NCI-H1105 (cell line): ENCODE data around the gene ZNF467.

Experiments
- DNase-seq: peaks from one replicate; lab custom pipeline; 2025; lab: John Stamatoyannopoulos, UW

Gene ZNF467

DNA sequence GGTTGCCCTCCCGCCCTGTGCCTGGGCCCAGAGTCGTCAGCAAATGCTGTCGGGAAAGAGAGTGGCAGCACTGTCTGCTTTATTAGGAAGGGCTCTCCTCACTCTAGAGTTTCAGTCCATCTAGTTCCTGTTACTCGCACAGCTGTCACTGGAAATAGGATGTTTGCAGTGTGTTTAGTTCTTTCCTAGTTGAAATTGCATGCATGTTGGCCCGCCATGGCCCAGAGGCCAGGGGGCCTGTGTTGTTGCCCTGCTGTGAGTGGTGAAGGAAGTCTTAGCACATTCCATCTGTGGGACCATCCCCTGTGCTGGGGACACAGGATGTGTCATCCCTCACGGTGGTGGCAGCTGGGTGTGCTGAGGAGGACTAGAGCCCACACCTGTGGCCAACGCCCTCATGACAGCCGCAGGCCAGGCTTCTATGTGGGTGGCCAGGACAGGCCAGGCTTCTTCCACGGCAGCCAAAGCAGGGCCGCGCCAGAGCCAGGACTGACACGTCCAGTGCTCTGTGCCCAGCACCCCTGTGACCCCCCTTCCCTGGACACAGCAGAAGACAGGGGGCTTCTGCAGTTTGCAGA is 45.4 kb downstream of the ZNF467 start:
- no peak for DNase-seq

DNA sequence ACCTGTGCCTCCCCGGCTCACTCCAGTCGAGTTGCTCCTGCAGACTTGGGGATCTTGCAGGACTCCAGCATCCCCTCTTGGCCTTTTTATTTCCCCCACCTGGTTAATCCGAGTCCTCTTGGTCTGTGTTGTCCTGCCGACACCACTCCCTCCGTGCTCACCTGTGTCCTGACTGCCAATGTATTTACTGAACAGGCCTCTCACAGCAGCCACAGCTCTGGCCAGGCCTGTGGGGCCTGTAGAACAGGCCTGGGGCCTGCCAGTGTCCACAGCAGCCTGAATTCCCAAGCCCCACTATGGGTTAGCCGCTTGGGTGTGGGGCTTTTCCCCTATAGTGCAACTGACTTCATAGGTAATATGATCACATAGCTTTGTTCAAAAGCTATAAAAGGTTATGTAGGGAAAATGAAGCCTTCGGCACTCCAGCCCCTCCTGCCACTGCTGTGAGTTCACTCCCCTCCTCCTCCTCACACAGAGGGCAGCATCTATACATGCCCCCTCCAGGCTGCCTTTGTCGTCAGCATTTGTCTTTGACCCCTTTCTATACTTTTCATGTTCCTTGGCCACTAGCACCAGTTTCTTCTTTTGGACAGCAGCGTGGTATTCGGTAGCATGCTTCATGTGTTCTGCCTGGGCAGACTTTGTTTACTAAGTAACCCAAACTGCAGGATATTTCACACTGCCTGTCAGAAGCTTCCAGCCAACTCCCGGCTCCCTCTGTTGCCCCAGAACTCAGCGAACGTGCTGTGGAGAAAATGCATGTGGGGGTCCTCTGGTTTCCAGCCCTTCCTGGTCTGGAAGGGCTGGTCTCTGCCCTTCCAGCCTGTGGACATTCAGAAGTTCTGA is 46.1 kb downstream of the ZNF467 start:
- DNase-seq: no peak

- no peak for DNase-seq
These were observed 47.5 kb downstream of the ZNF467 start for GRCh38 chr7:149725916-149726315.

- DNase-seq: no peak
These were observed 48.0 kb downstream of the ZNF467 start for GRCh38 chr7:149725426-149725821.

DNA sequence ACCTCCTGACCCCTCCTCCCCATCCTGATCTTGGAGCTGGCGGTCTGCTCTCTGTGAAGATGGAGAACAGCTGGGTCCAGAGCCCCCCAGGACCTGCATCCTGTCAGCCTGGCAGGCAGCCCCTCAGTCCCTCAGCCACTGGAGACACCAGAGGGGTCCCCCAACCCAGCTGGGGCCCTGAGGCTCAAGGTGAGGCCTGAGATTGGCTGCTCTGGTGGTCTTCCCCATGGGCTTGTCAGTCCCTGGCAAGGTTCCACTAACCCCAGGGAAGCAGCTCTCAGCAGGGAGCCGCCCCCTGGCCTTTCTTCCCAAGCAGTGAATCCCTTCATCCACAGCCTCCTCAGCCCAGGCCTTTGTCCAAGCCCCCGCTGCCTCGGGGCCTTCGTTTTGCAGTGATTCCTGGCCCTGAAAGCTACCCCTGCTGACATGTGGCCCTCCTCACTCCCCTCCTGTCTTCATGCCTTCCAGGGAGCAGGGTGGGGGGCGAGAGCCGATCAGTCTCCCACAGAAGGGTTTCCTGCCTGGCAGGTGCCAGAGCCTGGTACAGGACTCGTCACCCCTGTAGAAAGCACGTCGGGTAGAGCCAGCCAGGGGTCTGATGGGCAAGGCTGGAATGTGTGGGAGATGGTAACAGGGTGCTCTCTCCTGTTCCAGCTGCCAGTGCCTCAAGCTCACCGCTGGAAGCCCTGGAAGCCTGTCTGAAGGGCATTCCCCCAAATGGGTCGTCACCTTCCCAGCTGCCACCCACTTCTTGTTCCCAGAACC is 48.5 kb downstream of the ZNF467 start:
- no peak for DNase-seq

GRCh38 chr7:149723795-149724495 is 49.4 kb downstream of the ZNF467 start:
- no peak for DNase-seq

DNA sequence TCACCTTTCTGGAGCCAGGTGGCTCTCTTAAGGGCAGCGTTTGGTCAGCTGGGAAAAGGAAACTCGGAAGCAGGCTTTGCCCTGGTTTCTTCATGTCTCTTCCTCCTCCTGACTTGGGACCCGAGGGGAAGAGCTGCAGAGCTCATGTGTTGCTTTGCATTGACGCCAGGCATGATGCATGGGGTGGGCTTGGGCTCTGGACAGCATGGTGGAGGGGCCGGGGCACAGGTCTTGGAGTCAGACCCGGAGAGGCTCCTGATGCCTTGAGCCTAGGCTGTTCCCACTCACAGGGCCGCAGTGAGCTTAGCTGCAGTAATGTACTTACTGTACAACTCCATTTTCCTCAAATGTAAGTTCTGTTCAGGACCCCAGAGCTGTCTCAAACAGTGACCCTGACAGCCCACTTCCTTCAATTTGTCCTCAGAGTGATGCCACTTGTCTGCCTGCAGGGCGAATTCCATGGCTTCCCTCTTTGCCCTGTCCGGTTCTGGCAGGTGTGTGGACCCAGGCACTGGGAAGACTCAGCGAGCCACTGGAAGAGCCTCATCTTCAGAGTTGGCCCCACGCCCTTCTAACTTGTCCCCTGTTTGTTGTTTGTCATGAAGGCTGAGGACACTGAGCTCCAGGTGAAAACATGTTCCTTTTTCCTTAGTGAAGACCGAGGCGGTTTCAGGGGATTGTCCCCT is 50.2 kb downstream of the ZNF467 start:
- DNase-seq: no peak

- no peak for DNase-seq
These were observed 50.9 kb downstream of the ZNF467 start for GRCh38 chr7:149722356-149722957.

DNA sequence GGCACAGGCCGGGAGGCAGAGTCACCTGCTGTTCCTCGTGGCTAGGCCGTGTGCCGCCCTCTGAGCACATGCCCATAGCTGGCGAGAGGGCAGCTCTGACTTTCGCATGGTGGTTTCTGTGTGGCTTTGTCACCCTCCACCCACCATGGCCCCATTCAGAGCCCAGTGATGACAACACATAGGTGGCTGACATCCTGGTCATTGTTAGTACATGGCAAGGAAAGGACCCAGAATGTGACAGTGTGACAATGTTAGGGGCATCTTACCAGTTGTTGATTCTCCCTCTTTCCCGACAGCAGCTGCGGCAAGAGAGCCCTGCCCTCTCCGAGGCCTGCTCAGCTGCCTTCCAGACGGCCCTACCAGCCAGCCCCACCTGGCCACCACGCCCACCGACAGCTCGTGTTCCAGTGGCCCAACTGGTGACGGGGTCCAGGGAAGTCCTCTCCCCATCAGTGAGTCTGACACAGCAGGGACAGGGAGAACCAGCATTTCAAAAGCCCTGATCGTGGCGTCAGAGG is 52.2 kb downstream of the ZNF467 start:
- DNase-seq: no peak

DNA sequence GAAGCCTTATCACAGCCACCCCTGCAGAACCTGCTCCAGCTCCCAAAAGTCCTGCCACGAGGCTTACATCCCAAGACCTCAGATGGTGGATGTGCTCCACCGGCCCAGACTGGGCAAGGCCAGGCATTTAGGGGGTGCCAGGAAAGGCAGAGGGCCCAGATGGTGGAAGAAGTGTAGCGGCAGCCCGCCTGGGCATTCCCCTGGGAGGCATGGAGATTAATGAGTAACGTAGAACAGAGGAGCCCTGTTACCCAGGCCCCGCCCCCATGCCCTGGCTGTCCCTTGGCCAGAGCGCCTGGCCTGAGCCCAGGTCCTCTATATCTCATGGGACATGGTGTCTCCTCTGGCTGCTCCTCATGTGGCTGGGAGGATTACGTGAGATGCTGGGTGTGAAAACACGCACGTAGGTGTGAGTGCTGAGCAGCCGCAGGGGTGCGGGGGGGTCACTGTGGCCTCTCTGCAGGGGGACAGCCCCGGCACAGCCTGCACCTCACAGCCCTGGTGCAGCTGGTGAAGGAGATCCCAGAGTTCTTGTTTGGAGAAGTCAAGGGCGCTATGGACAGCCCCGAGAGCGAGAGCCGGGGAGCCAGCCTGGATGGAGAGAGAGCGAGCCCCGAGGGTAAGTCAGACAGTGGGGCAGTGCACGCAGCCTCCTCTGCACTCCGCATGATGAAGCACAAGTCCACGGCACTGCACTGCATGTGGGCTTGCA is 52.9 kb downstream of the ZNF467 start:
- DNase-seq: no peak

- DNase-seq: no peak
These were observed 53.5 kb downstream of the ZNF467 start for GRCh38 chr7:149719912-149720335.

DNA sequence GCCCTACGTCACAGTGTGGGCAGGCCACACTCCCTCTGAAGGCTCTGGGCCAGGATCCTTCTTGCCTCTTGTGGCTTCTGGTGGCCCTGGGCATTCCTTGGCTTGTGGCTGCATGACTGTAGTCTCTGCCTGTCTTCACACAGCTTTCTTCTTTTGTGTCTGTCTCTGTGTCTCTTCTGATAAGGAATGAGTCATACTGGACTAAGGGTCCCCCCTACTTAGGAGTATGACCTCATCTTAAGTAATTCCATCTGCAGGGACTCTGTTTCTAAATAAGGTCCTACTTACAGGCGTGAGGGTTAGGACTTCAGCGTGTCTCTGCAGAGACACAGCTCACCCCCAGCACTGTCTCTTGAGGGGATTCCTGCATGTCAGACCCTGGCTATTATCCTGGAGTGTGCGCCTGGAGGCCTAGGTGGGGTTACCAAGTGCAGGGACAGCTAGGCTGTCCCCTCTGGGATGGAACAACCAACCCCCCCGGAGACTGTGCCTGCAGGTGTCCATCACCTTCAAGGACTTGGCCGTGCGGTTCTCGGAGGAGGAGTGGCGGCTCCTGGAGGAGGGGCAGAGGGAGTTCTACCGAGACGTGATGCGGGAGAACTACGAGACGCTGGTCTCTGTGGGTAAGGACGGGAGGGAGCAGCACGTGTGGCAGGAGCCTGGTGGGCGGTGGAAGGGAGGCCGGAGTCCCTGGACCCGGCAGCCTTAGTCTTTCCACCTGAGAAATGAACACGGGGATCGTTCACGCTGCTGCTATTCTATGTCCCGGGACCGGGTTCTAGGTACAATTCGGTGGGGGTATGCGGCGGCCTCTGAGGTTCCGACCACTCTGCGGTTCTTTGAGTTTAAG is 54.1 kb downstream of the ZNF467 start:
- no peak for DNase-seq

- no peak for DNase-seq
These were observed 54.7 kb downstream of the ZNF467 start for GRCh38 chr7:149718730-149719049.

GRCh38 chr7:149717481-149717880 is 55.9 kb downstream of the ZNF467 start:
- no peak for DNase-seq

DNA sequence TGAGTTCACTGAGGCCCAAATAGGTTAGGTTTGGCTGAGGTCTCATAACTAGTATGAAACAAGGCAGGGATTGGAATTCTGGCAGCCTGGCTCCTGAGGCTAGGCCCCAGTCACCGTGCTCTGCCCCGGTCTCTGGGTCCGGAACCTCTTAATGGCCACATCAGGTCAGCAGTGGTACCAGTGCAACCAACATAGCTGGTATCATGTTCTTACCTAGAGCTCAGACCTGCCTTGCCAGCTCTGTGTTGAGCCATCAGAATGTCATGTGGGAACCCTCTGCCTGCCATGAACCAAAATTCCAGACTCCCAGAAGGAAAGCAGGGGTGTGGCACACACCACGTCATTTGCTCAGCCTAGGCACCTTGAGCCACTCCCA is 56.5 kb downstream of the ZNF467 start:
- DNase-seq: no peak

DNA sequence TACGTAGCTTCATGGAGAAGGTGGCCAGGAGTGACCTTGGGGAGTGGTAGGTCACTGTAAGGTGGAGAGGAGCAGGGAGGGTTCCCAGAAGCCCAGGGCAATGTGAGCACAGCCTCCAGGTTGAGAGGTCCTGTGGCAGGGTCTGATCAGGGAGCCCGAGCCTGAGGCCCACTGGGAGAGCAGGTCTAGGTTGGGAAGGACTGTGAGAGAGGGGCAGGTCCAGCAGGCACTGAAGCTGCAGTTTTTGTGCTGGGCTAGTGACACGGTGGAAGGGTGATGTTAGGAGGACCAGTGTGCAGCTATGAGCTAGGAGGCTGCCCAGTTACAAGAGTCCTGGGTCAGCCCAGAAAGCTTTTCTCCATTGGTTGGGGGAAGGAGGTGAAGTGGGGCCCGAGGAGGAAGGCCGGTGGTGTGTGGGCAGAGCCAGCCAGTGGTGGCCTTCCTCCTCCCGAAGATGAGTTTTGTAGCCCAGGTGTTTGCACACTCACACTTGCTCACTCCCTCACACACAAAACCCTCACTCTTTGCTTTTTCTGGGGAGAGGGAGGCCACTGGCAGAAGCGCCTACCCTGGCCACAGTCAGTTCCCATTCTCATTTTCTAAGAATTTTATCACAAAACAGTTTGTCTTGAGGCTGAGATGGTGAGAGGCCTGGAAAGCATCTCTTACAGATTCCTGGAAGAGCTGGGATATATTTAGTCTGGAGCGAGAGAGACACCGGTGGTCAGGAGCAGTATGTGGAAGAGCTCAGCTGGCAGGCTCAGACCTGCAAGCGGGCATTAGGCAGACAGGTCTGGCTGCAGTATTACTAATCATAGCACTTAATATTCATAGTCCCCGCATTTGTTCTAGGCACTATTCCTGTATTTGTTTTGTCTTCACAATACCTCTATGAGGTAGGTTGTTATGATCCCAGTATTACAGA is 57.1 kb downstream of the ZNF467 start:
- no peak for DNase-seq

DNA sequence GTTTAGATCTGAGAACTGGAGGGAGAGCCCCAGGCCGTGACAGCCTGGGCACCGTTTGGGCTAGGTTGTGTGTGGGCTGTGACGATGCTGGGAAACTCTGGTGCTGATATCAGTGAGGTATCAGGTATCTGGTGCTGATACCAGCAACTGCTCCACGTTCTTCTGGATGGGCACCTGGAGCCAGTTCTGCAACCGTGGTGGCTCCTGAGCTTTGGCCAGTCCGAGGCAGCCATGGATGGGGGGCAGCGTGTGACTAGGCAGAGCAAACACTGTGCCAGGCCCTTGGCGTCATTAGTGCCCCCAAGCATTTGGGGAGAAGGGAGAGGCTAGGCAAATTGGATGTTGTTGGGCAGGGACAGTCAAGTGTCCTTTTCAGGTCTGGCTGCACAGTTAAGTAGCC is 57.9 kb downstream of the ZNF467 start:
- no peak for DNase-seq

DNA sequence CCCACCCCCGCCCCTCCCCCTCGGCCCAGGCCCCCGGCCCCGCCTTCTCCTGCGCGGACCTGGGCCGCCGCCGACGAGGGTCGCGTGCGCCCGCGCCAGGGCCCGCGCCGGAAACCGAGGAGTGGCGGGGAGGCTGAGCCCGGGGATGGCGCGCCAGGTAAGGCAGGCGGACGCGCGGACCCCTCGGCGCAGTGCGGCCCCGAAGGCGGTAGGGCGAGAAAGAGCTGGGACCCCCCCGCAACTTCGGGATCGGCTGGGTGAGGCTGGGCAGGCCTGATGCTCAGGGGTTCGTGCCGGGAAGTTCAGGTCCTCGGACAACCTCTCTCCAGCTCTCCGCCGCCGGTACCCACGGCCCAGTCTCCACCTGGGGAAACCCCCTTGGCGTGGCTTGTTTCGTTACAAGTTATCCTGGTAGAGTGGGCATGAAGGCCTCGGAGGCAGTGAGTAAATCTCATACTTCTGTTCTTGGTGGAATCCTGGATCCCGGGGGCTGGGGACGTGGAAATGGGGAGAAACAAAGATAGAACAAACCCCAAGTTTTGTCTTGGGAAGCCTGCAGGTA is 58.4 kb downstream of the ZNF467 start:
- no peak for DNase-seq
